ENCODE data around the gene SYNE1. TPM values are rescaled to one million over a fixed set of nuclear protein-coding genes. Genes with fewer than 3 reads are reported as not detected.

SYNE1 gene
- total and polyA plus RNA-seq, 2 of the 8 experiments (the other 6 are each of a cell fraction or from before 2014, with no cell fraction given): 2.8 to 5.5 TPM

GRCh38 chr6:152298848-152299735 is 338.1 kb downstream of the SYNE1 start:
- no peaks in the 10 kb centered on the region for H3K27me3 ChIP-seq (replicated peaks in 1 of 4; ENCODE audit: control insufficient read depth in 3 of 4, extremely low read depth in 1 of 4, insufficient read depth in 3 of 4, low read length in 3 of 4)
- H3K18ac ChIP-seq (ENCODE audit: extremely low read depth, low read length): no peak overlapping the region
- no peak overlapping the region for H3K27ac ChIP-seq (ENCODE audit: low read depth, low read length)
- H2BK120ac ChIP-seq (replicated peaks; ENCODE audit: low read depth, low read length): no peak overlapping the region
- H2BK12ac ChIP-seq (ENCODE audit: low read depth, low read length): no peak overlapping the region
- H3K4me2 ChIP-seq (ENCODE audit: insufficient read depth in 1 of 2, low read depth in 2 of 2, low read length in 2 of 2): no peak overlapping the region
- H4K91ac ChIP-seq (replicated peaks; ENCODE audit: insufficient read length, low read length): no peak overlapping the region
- H3K4ac ChIP-seq (replicated peaks; ENCODE audit: insufficient read length, low read depth, low read length): no peak overlapping the region
- H3K23ac ChIP-seq (ENCODE audit: insufficient read length): no peak overlapping the region
- no peak overlapping the region for H2AFZ ChIP-seq (ENCODE audit: low read length)
- H2BK5ac ChIP-seq (ENCODE audit: low read depth, low read length): no peak overlapping the region
- H3K4me3 ChIP-seq (ENCODE audit: extremely low read depth in 1 of 4, insufficient read depth in 2 of 4, low read depth in 3 of 4, low read length in 4 of 4): no peak overlapping the region
- H4K20me1 ChIP-seq (replicated peaks in 1 of 2; ENCODE audit: control insufficient read depth in 1 of 2, insufficient read depth in 2 of 2, low read length in 2 of 2): no peaks in the 10 kb centered on the region
- CTCF ChIA-PET (ENCODE audit: partially characterized antibody): interaction anchor here (0.5 to 2.5 kb wide), 8 partner anchors 9 to 636 kb away, joined by 3 to 14 read pairs (median 4); no protein-coding TSS in a partner anchor
- no peak overlapping the region for H4K5ac ChIP-seq (ENCODE audit: insufficient read length, low read depth, low read length)
- no peak overlapping the region for H2BK15ac ChIP-seq (ENCODE audit: low read length)
- H3K9me3 ChIP-seq (ENCODE audit: insufficient read depth in 2 of 2, low read depth in 1 of 2, low read length in 1 of 2): no peaks in the 10 kb centered on the region
- H3K79me2 ChIP-seq (ENCODE audit: control insufficient read depth in 1 of 2, insufficient read depth in 2 of 2, low read length in 2 of 2): no peaks in the 10 kb centered on the region
- no peaks in the 10 kb centered on the region for H3K36me3 ChIP-seq (ENCODE audit: control insufficient read depth in 2 of 4, insufficient read depth in 4 of 4, low read length in 3 of 4)
- POLR2A ChIA-PET (ENCODE audit: partially characterized antibody): no interaction called here
- no peak overlapping the region for H4K8ac ChIP-seq (ENCODE audit: extremely low read depth, insufficient read depth, low read length)
- peaks cover 0 to 9% (median 1%) of the 10 kb centered on the region in 4 experiments; a peak in 1 of 7 replicates for H3K4me1 ChIP-seq (replicated peaks in 1 of 4; ENCODE audit: control insufficient read depth in 3 of 4, insufficient read depth in 4 of 4, low read length in 3 of 4)
- peak overlapping the region in 1 of 4 experiments; percentile 40; a peak in 1 of 7 replicates for H3K9ac ChIP-seq (replicated peaks in 1 of 4; ENCODE audit: extremely low read depth in 1 of 4, low read depth in 3 of 4, low read length in 3 of 4)
- H3K79me1 ChIP-seq (ENCODE audit: low read depth, low read length): no peaks in the 10 kb centered on the region
- no peak overlapping the region for H3K56ac ChIP-seq (replicated peaks; ENCODE audit: insufficient read length, low read depth, low read length)
- no peak for DNase-seq (ENCODE audit: low read depth in 1 of 2, low spot score in 2 of 2)
- no peak overlapping the region for H2AK5ac ChIP-seq (ENCODE audit: low read depth, low read length)
- H3K14ac ChIP-seq (ENCODE audit: insufficient read length): no peak overlapping the region
- no peak overlapping the region for H2BK20ac ChIP-seq (ENCODE audit: low read length)
- FAIRE-seq: no peak
- WGBS, 2 experiments (ENCODE audit: extremely low coverage in 1 of 2, insufficient coverage in 1 of 2, insufficient read length in 1 of 2, insufficient replicate concordance in 2 of 2, low coverage in 1 of 2, low lambda C conversion rate in 2 of 2, missing lambda C conversion rate in 1 of 2): 82% methylated on average over 3 of the region's 3 CpGs; no CpG with 5 or more reads in 1 of the 2 experiments
- no peaks in the 10 kb centered on the region for H3K23me2 ChIP-seq (ENCODE audit: low read depth, low read length)
- TF ChIP-seq POLR2A (IDR thresholded peaks at IDR 0.05; ENCODE audit: control extremely low read depth in 1 of 2, low read depth in 2 of 2, low read length in 2 of 2) (no peak), YY1 (IDR thresholded peaks at IDR 0.05; ENCODE audit: low read depth, low read length) (no peak), EGR1 (IDR thresholded peaks at IDR 0.05; ENCODE audit: borderline replicate concordance, low read depth, low read length) (no peak), HDAC6 (IDR thresholded peaks at IDR 0.05; ENCODE audit: low read depth, low read length) (no peak), POLR2AphosphoS5 (IDR thresholded peaks at IDR 0.05; ENCODE audit: low read depth, low read length) (no peak)

Measured in H1 (cell line).